Skeletal muscle tissue (tissue), 4 donors: ENCODE results near the gene TXNDC2. TPM values are rescaled to one million over a fixed set of nuclear protein-coding genes. Genes with fewer than 3 reads are reported as not detected.
"Not testable (repeated sequence)": the region's sequence is repeated elsewhere in the genome, so short reads cannot be mapped to it uniquely, and the experiment has no call there.

Experiments used
- H3K27ac ChIP-seq: one replicate; pipeline ENCODE4 v1.7.0; 2013; ENCODE audit warnings: mild to moderate bottlenecking, low read depth, low read length, inconsistent platforms
- H3K27me3 ChIP-seq, 3 donors: one replicate each; pipeline ENCODE4 v1.7.0; 2013; ENCODE audit warnings: low read length in 3 of 3; ENCODE audit not compliant: control insufficient read depth in 3 of 3, insufficient read depth in 3 of 3
- H3K36me3 ChIP-seq, 3 donors: one replicate each; pipeline ENCODE4 v1.7.0; 2013; ENCODE audit warnings: low read length in 3 of 3; ENCODE audit not compliant: control insufficient read depth in 3 of 3, insufficient read depth in 3 of 3
- H3K4me1 ChIP-seq, 3 donors: one replicate each; pipeline ENCODE4 v1.7.0; 2013; ENCODE audit warnings: low read length in 3 of 3, mild to moderate bottlenecking in 3 of 3; ENCODE audit not compliant: control insufficient read depth in 3 of 3, insufficient read depth in 3 of 3
- H3K4me3 ChIP-seq, 3 donors: one replicate each; pipeline ENCODE4 v1.7.0; 2013; ENCODE audit warnings: low read length in 3 of 3
- H3K9ac ChIP-seq, 3 donors: one replicate each; pipeline ENCODE4 v1.7.0; 2013; ENCODE audit warnings: low read length in 3 of 3, mild to moderate bottlenecking in 3 of 3, moderate library complexity in 2 of 3, low read depth in 1 of 3
- H3K9me3 ChIP-seq, 3 donors: one replicate each; pipeline ENCODE4 v1.7.0; 2013; ENCODE audit warnings: low read length in 3 of 3; ENCODE audit not compliant: control insufficient read depth in 3 of 3
- total RNA-seq: library from RNA; depleted of rRNA; stranded (reverse); fragments of >200 nt; gene quantifications from one replicate; pipeline ENCODE4 v1.2.3, GENCODE V29; 2014
- donor health status: Osteomylitis.

Gene TXNDC2
- total RNA-seq, 1 donor from 2014 or later, result not detected

- not testable (repeated sequence) for H3K27me3 ChIP-seq, H3K9ac ChIP-seq
Measured at GRCh38 chr18:9897787-9898291, 12.1 kb downstream of the TXNDC2 start.

GRCh38 chr18:9898792-9899549 is 13.2 kb downstream of the TXNDC2 start:
- Histone ChIP-seq H3K4me3 (no peak overlapping the region), H3K27ac (no peak overlapping the region), H3K36me3 (no peaks in the 10 kb centered on the region), H3K4me1 (peaks cover 0 to 3% (median 0%) of the 10 kb centered on the region in 3 donors), H3K27me3 (no peaks in the 10 kb centered on the region), H3K9ac (no peak overlapping the region), H3K9me3 (no peaks in the 10 kb centered on the region)

More at GRCh38 chr18:9897787-9898291, 12.1 kb downstream of the TXNDC2 start:
- not testable (repeated sequence) for H3K9me3 ChIP-seq, H3K4me1 ChIP-seq, H3K27ac ChIP-seq, H3K36me3 ChIP-seq, H3K4me3 ChIP-seq

GRCh38 chr18:9899550-9899930 is 13.8 kb downstream of the TXNDC2 start:
- H3K4me1 ChIP-seq, H3K9ac ChIP-seq, H3K27ac ChIP-seq, H3K27me3 ChIP-seq, H3K4me3 ChIP-seq, H3K36me3 ChIP-seq, H3K9me3 ChIP-seq: not testable (repeated sequence)

GRCh38 chr18:9900699-9901098 is 14.9 kb downstream of the TXNDC2 start:
- Histone ChIP-seq H3K9me3 (no peaks in the 10 kb centered on the region), H3K27me3 (no peaks in the 10 kb centered on the region), H3K4me3 (no peak overlapping the region), H3K4me1 (peaks cover 0 to 3% (median 0%) of the 10 kb centered on the region in 3 donors), H3K36me3 (no peaks in the 10 kb centered on the region), H3K9ac (no peak overlapping the region), H3K27ac (no peak overlapping the region)

- Histone ChIP-seq H3K27ac (no peak overlapping the region), H3K9me3 (no peaks in the 10 kb centered on the region), H3K4me1 (peaks cover 0 to 3% (median 0%) of the 10 kb centered on the region in 3 donors), H3K27me3 (no peaks in the 10 kb centered on the region), H3K9ac (no peak overlapping the region), H3K4me3 (no peak overlapping the region), H3K36me3 (no peaks in the 10 kb centered on the region)
Measured at GRCh38 chr18:9901377-9901776, 15.6 kb downstream of the TXNDC2 start.

GRCh38 chr18:9902264-9902663 is 16.5 kb downstream of the TXNDC2 start:
- not testable (repeated sequence) for H3K4me3 ChIP-seq, H3K36me3 ChIP-seq, H3K4me1 ChIP-seq, H3K9me3 ChIP-seq, H3K9ac ChIP-seq, H3K27me3 ChIP-seq, H3K27ac ChIP-seq

GRCh38 chr18:9902832-9903231 is 17.1 kb downstream of the TXNDC2 start:
- Histone ChIP-seq H3K27me3 (no peaks in the 10 kb centered on the region), H3K4me3 (no peak overlapping the region), H3K9ac (no peak overlapping the region), H3K27ac (no peak overlapping the region), H3K9me3 (no peaks in the 10 kb centered on the region), H3K36me3 (no peaks in the 10 kb centered on the region), H3K4me1 (peaks cover 0 to 3% (median 0%) of the 10 kb centered on the region in 3 donors)

- Histone ChIP-seq H3K4me1 (peaks cover 0 to 3% (median 0%) of the 10 kb centered on the region in 3 donors), H3K36me3 (no peaks in the 10 kb centered on the region), H3K9me3 (no peaks in the 10 kb centered on the region), H3K4me3 (no peak overlapping the region), H3K9ac (no peak overlapping the region), H3K27me3 (no peaks in the 10 kb centered on the region), H3K27ac (no peak overlapping the region)
Measured at GRCh38 chr18:9905401-9905922, 19.7 kb downstream of the TXNDC2 start.

GRCh38 chr18:9906481-9906880 is 20.7 kb downstream of the TXNDC2 start:
- Histone ChIP-seq H3K27ac (no peak overlapping the region), H3K9ac (no peak overlapping the region), H3K9me3 (no peaks in the 10 kb centered on the region), H3K27me3 (no peaks in the 10 kb centered on the region), H3K4me3 (no peak overlapping the region), H3K4me1 (peaks cover 0 to 3% (median 0%) of the 10 kb centered on the region in 3 donors), H3K36me3 (no peaks in the 10 kb centered on the region)

- Histone ChIP-seq H3K36me3 (no peaks in the 10 kb centered on the region), H3K27ac (no peak overlapping the region), H3K27me3 (no peaks in the 10 kb centered on the region), H3K9me3 (no peaks in the 10 kb centered on the region), H3K4me1 (peaks cover under 1 to 4% (median 2%) of the 10 kb centered on the region in 3 donors), H3K9ac (no peak overlapping the region), H3K4me3 (no peak overlapping the region)
Measured at GRCh38 chr18:9907867-9908266, 22.1 kb downstream of the TXNDC2 start.
